H9 (cell line): ENCODE results near the gene TEX264. TPM values are rescaled to one million over a fixed set of nuclear protein-coding genes. Genes with fewer than 3 reads are reported as not detected.

Experiments used
- DNase-seq: peaks from one replicate; pipeline ENCODE4 v3.0.0-alpha.2; 2017
- H2AFZ ChIP-seq: one replicate; pipeline ENCODE4 v1.6.1; 2013; ENCODE audit warnings: mild to moderate bottlenecking, low read length, control low read depth, moderate library complexity
- H2AK5ac ChIP-seq: 2 replicates; pipeline ENCODE4 v1.6.1; 2013; ENCODE audit warnings: low read length, control low read depth, mixed read lengths; ENCODE audit not compliant: insufficient read length
- H2BK120ac ChIP-seq: one replicate; pipeline ENCODE4 v1.6.1; 2013; ENCODE audit warnings: low read depth, mild to moderate bottlenecking, low read length, control low read depth, inconsistent platforms; ENCODE audit not compliant: poor library complexity, severe bottlenecking
- H2BK12ac ChIP-seq: 2 replicates; pipeline ENCODE4 v1.6.1; 2013; ENCODE audit warnings: low read length, control low read depth, mixed read lengths, low read depth; ENCODE audit not compliant: insufficient read length
- H2BK15ac ChIP-seq: 2 replicates; pipeline ENCODE4 v1.6.1; 2013; ENCODE audit warnings: low read depth, low read length, control low read depth
- H2BK20ac ChIP-seq: one replicate; pipeline ENCODE4 v1.6.1; 2013; ENCODE audit warnings: low read depth, mild to moderate bottlenecking, low read length, control low read depth, inconsistent platforms; ENCODE audit not compliant: poor library complexity, severe bottlenecking
- H2BK5ac ChIP-seq: 2 replicates; pipeline ENCODE4 v1.6.1; 2013; ENCODE audit warnings: low read length, control low read depth, mixed read lengths; ENCODE audit not compliant: insufficient read length
- H3K14ac ChIP-seq: 2 replicates; pipeline ENCODE4 v1.6.1; 2013; ENCODE audit warnings: low read length, control low read depth; ENCODE audit not compliant: insufficient read depth
- H3K18ac ChIP-seq: 2 replicates; pipeline ENCODE4 v1.6.1; 2013; ENCODE audit warnings: low read depth, mild to moderate bottlenecking, mixed read lengths, low read length, control low read depth; ENCODE audit not compliant: insufficient read length
- H3K23ac ChIP-seq: 2 replicates; pipeline ENCODE4 v1.6.1; 2013; ENCODE audit warnings: low read length, control low read depth, mixed read lengths, low read depth; ENCODE audit not compliant: insufficient read length
- H3K23me2 ChIP-seq: 2 replicates; pipeline ENCODE4 v1.6.1; 2013; ENCODE audit warnings: low read depth, mild to moderate bottlenecking, mixed read lengths, low read length, control low read depth; ENCODE audit not compliant: insufficient read length, poor library complexity, severe bottlenecking
- H3K27ac ChIP-seq: 2 replicates; pipeline ENCODE4 v1.5.1; 2013; ENCODE audit warnings: low read length, control low read depth, mixed read lengths, low read depth; ENCODE audit not compliant: insufficient read length
- H3K27me3 ChIP-seq: 2 replicates; pipeline ENCODE4 v1.6.1; 2013; ENCODE audit warnings: low read length, control low read depth, inconsistent platforms; ENCODE audit not compliant: insufficient read depth
- H3K4ac ChIP-seq: 2 replicates; pipeline ENCODE4 v1.6.1; 2013; ENCODE audit warnings: low read depth, mild to moderate bottlenecking, control low read depth, inconsistent platforms, low read length, moderate library complexity
- H3K4me1 ChIP-seq: 2 replicates; pipeline ENCODE4 v1.6.1; 2013; ENCODE audit warnings: low read length, control low read depth, inconsistent platforms; ENCODE audit not compliant: insufficient read depth
- H3K4me2 ChIP-seq: 2 replicates; pipeline ENCODE4 v1.6.1; 2013; ENCODE audit warnings: low read length, control low read depth, mixed read lengths; ENCODE audit not compliant: insufficient read length, insufficient read depth
- H3K56ac ChIP-seq: 2 replicates; pipeline ENCODE4 v1.6.1; 2013; ENCODE audit warnings: low read depth, mild to moderate bottlenecking, mixed read lengths, low read length, control low read depth; ENCODE audit not compliant: insufficient read length
- H3K79me1 ChIP-seq: 2 replicates; pipeline ENCODE4 v1.6.1; 2013; ENCODE audit warnings: low read depth, mild to moderate bottlenecking, moderate library complexity, low read length, control low read depth, inconsistent platforms; ENCODE audit not compliant: insufficient read depth, poor library complexity, severe bottlenecking
- H3K79me2 ChIP-seq: 2 replicates; pipeline ENCODE4 v1.6.1; 2013; ENCODE audit warnings: low read length, control low read depth, inconsistent platforms; ENCODE audit not compliant: insufficient read depth
- H3K9ac ChIP-seq: 2 replicates; pipeline ENCODE4 v1.6.1; 2013; ENCODE audit warnings: low read length, control low read depth, mixed read lengths; ENCODE audit not compliant: insufficient read length; ENCODE audit errors: extremely low read depth
- H3K9me3 ChIP-seq: one replicate; pipeline ENCODE4 v1.6.1; 2013; ENCODE audit warnings: low read depth, low read length, inconsistent platforms; ENCODE audit not compliant: control insufficient read depth
- H3T11ph ChIP-seq: one replicate; pipeline ENCODE4 v1.6.1; 2013; ENCODE audit warnings: mild to moderate bottlenecking, low read length, control low read depth, inconsistent platforms
- H4K20me1 ChIP-seq: one replicate; pipeline ENCODE4 v1.6.1; 2013; ENCODE audit not compliant: control insufficient read depth, insufficient read length, insufficient read depth
- H4K5ac ChIP-seq: 2 replicates; pipeline ENCODE4 v1.6.1; 2013; ENCODE audit warnings: low read depth, mild to moderate bottlenecking, mixed read lengths, low read length, control low read depth; ENCODE audit not compliant: insufficient read length
- H4K8ac ChIP-seq: replicated peaks from 2 replicates; pipeline ENCODE4 v1.6.1; 2013; ENCODE audit warnings: low read length, control low read depth, mixed read lengths, low read depth; ENCODE audit not compliant: insufficient read length
- H4K91ac ChIP-seq: 2 replicates; pipeline ENCODE4 v1.6.1; 2013; ENCODE audit warnings: low read depth, mild to moderate bottlenecking, moderate library complexity, mixed read lengths, low read length, control low read depth; ENCODE audit not compliant: insufficient read length
- H3K27ac Mint-ChIP-seq, 3 experiments: 2 replicates in 2 of 3; 3 replicates in 1 of 3; pipeline ENCODE4 v1.8.0; 2020 to 2021; ENCODE audit warnings: mixed read lengths in 3 of 3, mild to moderate bottlenecking in 1 of 3, moderate library complexity in 1 of 3
- H3K27me3 Mint-ChIP-seq: 2 replicates; pipeline ENCODE4 v1.8.0; 2021; ENCODE audit warnings: low read depth, mild to moderate bottlenecking, moderate library complexity, mixed read lengths
- H3K36me3 Mint-ChIP-seq, 3 experiments: 2 replicates in 2 of 3; 3 replicates in 1 of 3; pipeline ENCODE4 v1.8.0; 2020 to 2021; ENCODE audit warnings: low read depth in 3 of 3, mixed read lengths in 3 of 3; ENCODE audit not compliant: insufficient read depth in 1 of 3
- H3K4me1 Mint-ChIP-seq, 2 experiments: 2 replicates each; pipeline ENCODE4 v1.8.0; 2020; ENCODE audit warnings: mixed read lengths in 2 of 2
- H3K4me3 Mint-ChIP-seq, 2 experiments: 2 replicates in 1 of 2; 3 replicates in 1 of 2; pipeline ENCODE4 v1.8.0; 2020 to 2021; ENCODE audit warnings: mild to moderate bottlenecking in 2 of 2, mixed read lengths in 2 of 2, moderate library complexity in 1 of 2
- H3K9me3 Mint-ChIP-seq, 2 experiments: 2 replicates in 1 of 2; 3 replicates in 1 of 2; pipeline ENCODE4 v1.8.0; 2020; ENCODE audit warnings: mild to moderate bottlenecking in 2 of 2, mixed read lengths in 2 of 2, moderate library complexity in 1 of 2
- WGBS: extraction: QIAGEN DNeasy Blood & Tissue Kit; methylation state at CpG from one replicate; pipeline ENCODE4 v1.1.7; 2013; ENCODE audit warnings: missing lambda C conversion rate, low lambda C conversion rate, mixed read lengths; ENCODE audit not compliant: insufficient read length; ENCODE audit errors: extremely low coverage; 5-methylcytosine and 5-hydroxymethylcytosine counted together
- total RNA-seq: library from RNA; stranded (reverse); gene quantifications from 2 replicates; pipeline ENCODE4 v1.2.1, GENCODE V29; 2021
- TF ChIP-seq, protein P1 (sequence below): fragments of 200-600 bp; sonication (generic); conservative IDR thresholded peaks from 3 replicates; pipeline ENCODE4 v1.8.0; 2021; ENCODE audit warnings: antibody characterized with exemption, mild to moderate bottlenecking

Gene TEX264
- total RNA-seq, 1 experiment from 2014 or later: 17.3 TPM

DNA sequence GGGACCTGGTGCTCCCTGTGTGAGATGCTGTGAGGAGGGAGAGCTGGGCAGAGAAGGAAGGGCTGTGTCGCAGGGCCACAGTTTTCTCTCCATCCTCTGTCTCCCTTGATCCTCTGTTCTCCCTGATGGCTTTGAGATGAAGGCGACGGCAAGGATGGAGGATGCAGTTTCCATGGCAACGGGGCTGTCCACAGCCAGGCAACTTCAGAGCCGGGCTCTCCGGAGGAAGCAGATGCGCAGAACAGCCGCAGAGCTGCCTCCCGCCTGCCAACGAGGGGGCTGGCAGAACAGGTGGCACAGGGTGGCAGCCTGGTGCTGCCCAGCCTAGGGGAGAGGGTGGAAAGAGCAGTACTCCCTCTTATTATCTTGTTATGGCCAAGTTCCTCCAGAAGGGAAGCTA lies 25.9 kb downstream of the TEX264 start:
- H3K79me1 ChIP-seq: no peaks in the 10 kb centered on the region
- H2BK12ac ChIP-seq: no peak overlapping the region
- no peaks in the 10 kb centered on the region for H3K9me3 Mint-ChIP-seq
- DNase-seq: no peak
- no peak overlapping the region for H2BK5ac ChIP-seq
- H3K4ac ChIP-seq: no peak overlapping the region
- no peak overlapping the region for H3K18ac ChIP-seq
- H3K4me1 ChIP-seq: no peaks in the 10 kb centered on the region
- H3K79me2 ChIP-seq: no peaks in the 10 kb centered on the region
- no peak overlapping the region for H3T11ph ChIP-seq
- no peak overlapping the region for H2BK20ac ChIP-seq
- H4K5ac ChIP-seq: no peak overlapping the region
- no peaks in the 10 kb centered on the region for H3K9me3 ChIP-seq
- H3K23me2 ChIP-seq: no peaks in the 10 kb centered on the region
- H3K27ac Mint-ChIP-seq: no peak overlapping the region; a peak in 1 of 7 replicates
- peaks cover 3 to 8% (median 3%) of the 10 kb centered on the region in 3 experiments; a peak in 4 of 7 replicates for H3K36me3 Mint-ChIP-seq
- no peak overlapping the region for H4K91ac ChIP-seq
- no peaks in the 10 kb centered on the region for H3K27me3 Mint-ChIP-seq
- H3K9ac ChIP-seq: no peak overlapping the region
- no peak overlapping the region for H3K4me3 Mint-ChIP-seq
- no peak overlapping the region for H2AK5ac ChIP-seq
- H3K4me1 Mint-ChIP-seq: peaks cover 0 to 6% of the 10 kb centered on the region in 2 experiments; a peak in 2 of 4 replicates
- H4K20me1 ChIP-seq: no peaks in the 10 kb centered on the region
- H2BK120ac ChIP-seq: no peak overlapping the region
- no peak overlapping the region for H3K27ac ChIP-seq
- H3K27me3 ChIP-seq: no peaks in the 10 kb centered on the region
- H3K23ac ChIP-seq: no peak overlapping the region
- TF ChIP-seq, protein P1, sequence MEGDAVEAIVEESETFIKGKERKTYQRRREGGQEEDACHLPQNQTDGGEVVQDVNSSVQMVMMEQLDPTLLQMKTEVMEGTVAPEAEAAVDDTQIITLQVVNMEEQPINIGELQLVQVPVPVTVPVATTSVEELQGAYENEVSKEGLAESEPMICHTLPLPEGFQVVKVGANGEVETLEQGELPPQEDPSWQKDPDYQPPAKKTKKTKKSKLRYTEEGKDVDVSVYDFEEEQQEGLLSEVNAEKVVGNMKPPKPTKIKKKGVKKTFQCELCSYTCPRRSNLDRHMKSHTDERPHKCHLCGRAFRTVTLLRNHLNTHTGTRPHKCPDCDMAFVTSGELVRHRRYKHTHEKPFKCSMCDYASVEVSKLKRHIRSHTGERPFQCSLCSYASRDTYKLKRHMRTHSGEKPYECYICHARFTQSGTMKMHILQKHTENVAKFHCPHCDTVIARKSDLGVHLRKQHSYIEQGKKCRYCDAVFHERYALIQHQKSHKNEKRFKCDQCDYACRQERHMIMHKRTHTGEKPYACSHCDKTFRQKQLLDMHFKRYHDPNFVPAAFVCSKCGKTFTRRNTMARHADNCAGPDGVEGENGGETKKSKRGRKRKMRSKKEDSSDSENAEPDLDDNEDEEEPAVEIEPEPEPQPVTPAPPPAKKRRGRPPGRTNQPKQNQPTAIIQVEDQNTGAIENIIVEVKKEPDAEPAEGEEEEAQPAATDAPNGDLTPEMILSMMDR: no peak
- H3K4me2 ChIP-seq: no peak overlapping the region
- no peak overlapping the region for H3K56ac ChIP-seq
- H2BK15ac ChIP-seq: no peak overlapping the region
- H2AFZ ChIP-seq: no peak overlapping the region
- H3K14ac ChIP-seq: no peak overlapping the region
- no CpG with 5 or more reads among the region's 10 CpGs for WGBS
- H4K8ac ChIP-seq: no peak overlapping the region
